Endothelial cell of umbilical vein (primary cell): ENCODE data around the gene MMP8.

Experiments
- CTCF ChIP-seq, 2 donors: IDR thresholded peaks; 1 replicate in 1 of 2; 2 replicates in 1 of 2; pipeline ENCODE4 v1.5.1; 2011; ENCODE audit warnings: low read length in 2 of 2, mild to moderate bottlenecking in 2 of 2, moderate library complexity in 2 of 2, control low read depth in 1 of 2, inconsistent platforms in 1 of 2, low read depth in 1 of 2; ENCODE audit not compliant: insufficient read depth in 1 of 2; ENCODE audit errors: extremely low read depth in 1 of 2
- EZH2 ChIP-seq: IDR thresholded peaks from 2 replicates; pipeline ENCODE4 v1.6.1; 2012; ENCODE audit warnings: borderline replicate concordance, low read depth, mild to moderate bottlenecking, moderate library complexity, low read length, inconsistent platforms; ENCODE audit not compliant: severe bottlenecking
- JUN ChIP-seq: IDR thresholded peaks from 2 replicates; pipeline ENCODE4 v1.6.1; 2011; ENCODE audit warnings: borderline replicate concordance, low read depth; ENCODE audit not compliant: insufficient read length, insufficient read depth
- MYC ChIP-seq: IDR thresholded peaks from one replicate; pipeline ENCODE4 v1.6.1; 2011; ENCODE audit warnings: mild to moderate bottlenecking, low read depth, low read length
- POLR2A ChIP-seq: IDR thresholded peaks from 2 replicates; pipeline ENCODE4 v1.6.1; 2012; ENCODE audit warnings: low read depth, mild to moderate bottlenecking, control low read depth, low read length
- POLR2AphosphoS5 ChIP-seq: IDR thresholded peaks from 2 replicates; pipeline ENCODE4 v1.6.1; 2012; ENCODE audit warnings: low read depth, mild to moderate bottlenecking, control low read depth, low read length, moderate library complexity; ENCODE audit not compliant: insufficient read depth
- TF ChIP-seq, protein P1 (sequence below): IDR thresholded peaks from 2 replicates; pipeline ENCODE4 v1.6.1; 2011; ENCODE audit not compliant: insufficient read depth, insufficient read length

- TF ChIP-seq CTCF (IDR thresholded peaks at IDR 0.05; ENCODE audit: extremely low read depth in 1 of 2, insufficient read depth in 1 of 2, low read depth in 1 of 2, low read length in 2 of 2) (peak; percentile 76 to 89), MYC (no peak), EZH2 (no peak), POLR2A (no peak), JUN (no peak), POLR2AphosphoS5 (no peak)
- TF ChIP-seq, protein P1, sequence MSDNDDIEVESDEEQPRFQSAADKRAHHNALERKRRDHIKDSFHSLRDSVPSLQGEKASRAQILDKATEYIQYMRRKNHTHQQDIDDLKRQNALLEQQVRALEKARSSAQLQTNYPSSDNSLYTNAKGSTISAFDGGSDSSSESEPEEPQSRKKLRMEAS, result no peak
These were observed 8.6 kb upstream of the MMP8 start for GRCh38 chr11:102733232-102733875.
